Measurements from ENCODE around the gene NPTXR.

Gene NPTXR

DNA sequence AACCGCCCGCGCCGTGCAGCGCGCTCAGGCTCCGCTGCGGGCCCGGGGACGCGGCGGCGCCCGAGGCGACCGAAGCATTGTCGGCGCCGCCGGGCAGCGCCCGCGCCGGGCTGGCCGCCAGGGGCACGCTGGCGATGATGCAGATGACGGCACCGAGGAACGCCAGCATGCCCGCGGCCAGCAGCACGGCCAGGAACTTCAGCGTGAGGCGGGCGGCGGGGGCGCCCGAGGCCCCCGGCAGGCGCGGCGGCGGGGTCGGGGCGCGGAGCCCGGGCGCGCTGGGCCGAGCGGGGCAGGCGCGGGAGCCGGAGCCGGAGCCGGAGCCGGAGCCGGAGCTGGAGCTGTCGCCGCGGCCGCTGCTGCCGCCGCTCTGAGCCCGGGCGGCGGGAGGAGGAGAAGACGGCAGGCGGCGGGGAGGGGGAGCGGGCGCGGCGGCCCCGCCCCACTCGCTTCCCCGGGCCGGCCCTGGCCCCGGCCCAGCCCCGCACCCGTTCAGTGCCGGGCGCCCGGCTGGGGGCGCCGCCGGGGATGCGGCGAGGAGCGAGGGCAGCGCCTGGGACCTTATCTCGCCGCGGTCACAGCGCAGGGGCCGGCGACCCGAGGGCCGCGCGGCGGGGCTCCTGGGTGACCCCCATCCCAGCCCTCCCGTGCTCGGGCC, at the start of gene NPTXR:
NPTXR (minus strand) TSS at position 372 of the 658 bp plus-strand sequence.
- H3K4me3 ChIP-seq (ENCODE audit: low read length in 2 of 2), result peak within 1 kb of the TSS; percentile 69 to 75
- H3K27ac ChIP-seq (ENCODE audit: low read length), result peak within 1 kb of the TSS; percentile 69
- H3K27me3 ChIP-seq (ENCODE audit: control insufficient read depth in 1 of 2, insufficient read depth in 2 of 2, low read length in 2 of 2), result no peaks in the 10 kb centered on the region
- peaks cover 20% of the 10 kb centered on the region for H3K4me1 ChIP-seq (ENCODE audit: control insufficient read depth, insufficient read depth, low read length)
- H3K9me3 ChIP-seq (ENCODE audit: control insufficient read depth in 2 of 2, low read length in 2 of 2), result no peaks in the 10 kb centered on the region
- peaks cover 0 to 2% of the 10 kb centered on the region in 2 donors for H3K36me3 ChIP-seq (ENCODE audit: control insufficient read depth in 2 of 2, insufficient read depth in 2 of 2, low read length in 2 of 2)
- H3K9ac ChIP-seq (ENCODE audit: low read length in 2 of 2), result peak within 1 kb of the TSS; percentile 69 to 71

GRCh38 chr22:38891256-38891655, 47.4 kb upstream of the NPTXR start:
- no peaks in the 10 kb centered on the region for H3K36me3 ChIP-seq (ENCODE audit: control insufficient read depth in 2 of 2, insufficient read depth in 2 of 2, low read length in 2 of 2)
- no peaks in the 10 kb centered on the region for H3K27me3 ChIP-seq (ENCODE audit: control insufficient read depth in 1 of 2, insufficient read depth in 2 of 2, low read length in 2 of 2)
- no peaks in the 10 kb centered on the region for H3K4me1 ChIP-seq (ENCODE audit: control insufficient read depth, insufficient read depth, low read length)
- no peak overlapping the region for H3K4me3 ChIP-seq (ENCODE audit: low read length in 2 of 2)
- H3K9me3 ChIP-seq (ENCODE audit: control insufficient read depth in 2 of 2, low read length in 2 of 2), result no peaks in the 10 kb centered on the region
- no peak overlapping the region for H3K9ac ChIP-seq (ENCODE audit: low read length in 2 of 2)
- no peak overlapping the region for H3K27ac ChIP-seq (ENCODE audit: low read length)

DNA sequence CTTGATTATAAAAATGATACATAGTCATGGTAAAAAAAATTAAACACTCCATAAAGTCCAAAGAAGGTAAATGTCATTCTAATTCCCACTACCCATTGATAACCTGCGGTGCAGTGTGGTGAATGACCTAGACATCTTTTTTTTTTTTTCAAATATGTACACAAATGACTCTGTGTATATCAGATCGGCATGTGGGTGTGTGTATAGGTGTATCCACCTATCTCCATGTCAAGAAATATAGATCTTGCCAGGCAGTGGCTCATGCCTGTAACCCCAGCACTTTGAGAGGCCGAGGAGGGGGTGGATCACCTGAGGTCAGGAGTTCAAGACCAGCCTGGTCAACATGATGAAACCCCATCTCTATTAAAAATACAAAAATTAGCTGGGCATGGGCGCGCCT, 46.5 kb upstream of the NPTXR start:
- Histone ChIP-seq H3K9ac (ENCODE audit: low read length in 2 of 2) (no peak overlapping the region), H3K27ac (ENCODE audit: low read length) (no peak overlapping the region), H3K27me3 (ENCODE audit: control insufficient read depth in 1 of 2, insufficient read depth in 2 of 2, low read length in 2 of 2) (no peaks in the 10 kb centered on the region), H3K9me3 (ENCODE audit: control insufficient read depth in 2 of 2, low read length in 2 of 2) (no peaks in the 10 kb centered on the region), H3K4me1 (ENCODE audit: control insufficient read depth, insufficient read depth, low read length) (no peaks in the 10 kb centered on the region), H3K4me3 (ENCODE audit: low read length in 2 of 2) (no peak overlapping the region), H3K36me3 (ENCODE audit: control insufficient read depth in 2 of 2, insufficient read depth in 2 of 2, low read length in 2 of 2) (no peaks in the 10 kb centered on the region)

DNA sequence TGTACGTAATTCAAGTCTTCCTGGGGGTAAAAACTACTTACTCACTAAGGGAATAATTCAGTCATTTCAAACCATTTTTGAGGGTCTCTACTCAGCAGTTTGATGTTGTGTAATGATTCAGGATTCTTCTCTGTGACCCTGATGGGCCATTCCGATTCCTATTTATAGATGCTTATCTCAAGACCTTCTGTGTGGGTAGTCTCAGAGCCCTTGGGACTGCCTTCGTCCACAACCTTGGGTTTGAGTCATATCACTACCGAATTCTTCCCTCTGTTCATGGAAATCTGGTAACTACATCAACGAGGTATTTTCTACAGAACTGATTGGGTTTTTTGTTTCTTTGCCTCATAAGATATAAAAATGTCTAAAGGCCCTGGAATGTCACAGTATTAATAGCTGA, 42.5 kb upstream of the NPTXR start:
- no peak overlapping the region for H3K9ac ChIP-seq (ENCODE audit: low read length in 2 of 2)
- no peaks in the 10 kb centered on the region for H3K9me3 ChIP-seq (ENCODE audit: control insufficient read depth in 2 of 2, low read length in 2 of 2)
- H3K4me3 ChIP-seq (ENCODE audit: low read length in 2 of 2), result no peak overlapping the region
- no peak overlapping the region for H3K27ac ChIP-seq (ENCODE audit: low read length)
- no peaks in the 10 kb centered on the region for H3K27me3 ChIP-seq (ENCODE audit: control insufficient read depth in 1 of 2, insufficient read depth in 2 of 2, low read length in 2 of 2)
- H3K36me3 ChIP-seq (ENCODE audit: control insufficient read depth in 2 of 2, insufficient read depth in 2 of 2, low read length in 2 of 2), result no peaks in the 10 kb centered on the region
- peaks cover 24% of the 10 kb centered on the region for H3K4me1 ChIP-seq (ENCODE audit: control insufficient read depth, insufficient read depth, low read length)

- Histone ChIP-seq H3K9me3 (ENCODE audit: control insufficient read depth in 2 of 2, low read length in 2 of 2) (no peaks in the 10 kb centered on the region), H3K9ac (ENCODE audit: low read length in 2 of 2) (peak overlapping the region; percentile 47 to 81), H3K27me3 (ENCODE audit: control insufficient read depth in 1 of 2, insufficient read depth in 2 of 2, low read length in 2 of 2) (no peaks in the 10 kb centered on the region), H3K4me1 (ENCODE audit: control insufficient read depth, insufficient read depth, low read length) (peaks cover 34% of the 10 kb centered on the region), H3K36me3 (ENCODE audit: control insufficient read depth in 2 of 2, insufficient read depth in 2 of 2, low read length in 2 of 2) (no peaks in the 10 kb centered on the region), H3K4me3 (ENCODE audit: low read length in 2 of 2) (no peak overlapping the region), H3K27ac (ENCODE audit: low read length) (peak overlapping the region; percentile 99)
Observed at GRCh38 chr22:38882972-38883622, 39.3 kb upstream of the NPTXR start.

DNA sequence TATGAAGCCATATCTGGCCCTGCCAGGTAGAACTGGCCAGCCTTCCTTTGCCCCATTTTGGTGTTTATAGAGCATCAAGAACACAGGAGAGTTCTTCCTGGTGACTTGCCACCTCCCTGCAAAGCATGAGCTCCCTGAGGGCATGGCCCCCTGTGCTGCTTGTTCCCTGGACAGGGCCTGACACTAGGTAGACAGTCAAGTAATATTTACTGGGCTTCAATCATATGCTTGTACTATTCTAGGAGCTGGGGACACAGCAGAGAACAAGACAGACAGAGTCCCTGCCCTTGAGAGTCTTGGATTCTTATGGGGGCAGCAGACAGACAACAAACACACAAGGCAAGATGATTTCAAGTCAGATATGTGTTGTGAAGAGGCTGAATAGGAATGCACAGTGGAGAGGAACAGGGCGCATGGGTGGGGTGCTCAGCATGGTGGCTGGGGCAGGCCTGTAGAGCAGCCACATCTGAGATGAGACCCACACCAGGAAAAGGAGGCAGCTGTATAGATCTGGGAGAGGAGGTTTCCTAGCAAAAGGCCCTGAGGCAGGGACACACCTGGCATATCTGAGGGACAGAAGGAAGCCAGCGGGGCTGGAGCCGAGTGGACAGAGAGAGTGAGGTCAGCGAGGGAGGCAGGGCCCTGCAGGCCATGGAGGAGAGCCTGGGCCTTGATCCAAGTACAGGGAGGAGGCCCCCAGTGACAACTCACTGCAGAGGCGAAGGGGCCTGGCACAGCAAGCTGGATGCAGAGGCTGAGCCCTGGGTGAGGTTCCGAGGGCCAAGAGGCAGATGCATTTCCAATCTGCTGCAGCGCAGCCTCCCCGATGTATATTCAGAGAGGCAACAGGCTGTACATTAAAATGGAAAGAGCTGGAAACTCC, 38.4 kb upstream of the NPTXR start:
- Histone ChIP-seq H3K9me3 (ENCODE audit: control insufficient read depth in 2 of 2, low read length in 2 of 2) (no peaks in the 10 kb centered on the region), H3K9ac (ENCODE audit: low read length in 2 of 2) (peak overlapping the region; percentile 64 to 81), H3K36me3 (ENCODE audit: control insufficient read depth in 2 of 2, insufficient read depth in 2 of 2, low read length in 2 of 2) (no peaks in the 10 kb centered on the region), H3K27me3 (ENCODE audit: control insufficient read depth in 1 of 2, insufficient read depth in 2 of 2, low read length in 2 of 2) (no peaks in the 10 kb centered on the region), H3K27ac (ENCODE audit: low read length) (peak overlapping the region; percentile 99), H3K4me3 (ENCODE audit: low read length in 2 of 2) (peak overlapping the region; percentile 47 to 55), H3K4me1 (ENCODE audit: control insufficient read depth, insufficient read depth, low read length) (peaks cover 34% of the 10 kb centered on the region)

DNA sequence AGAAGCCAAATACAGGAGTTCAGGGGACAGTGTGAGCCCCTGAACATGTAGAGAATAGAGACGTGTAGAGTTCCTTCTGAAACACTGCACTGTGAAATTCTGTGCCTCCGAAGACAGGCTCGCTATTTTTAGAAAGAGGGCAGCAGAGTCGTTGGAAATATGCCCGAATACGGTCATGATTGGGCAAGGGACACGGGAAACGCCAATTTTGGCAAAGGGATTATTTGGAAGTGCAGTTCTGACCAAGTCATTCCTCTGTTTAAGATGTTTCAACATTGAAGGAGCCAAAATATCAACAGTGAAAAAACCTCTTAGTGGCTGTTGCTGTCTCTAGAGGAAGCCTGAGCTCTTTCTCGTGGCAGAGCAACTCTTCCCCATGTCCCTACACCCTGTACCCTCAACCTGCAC, 37.6 kb upstream of the NPTXR start:
- Histone ChIP-seq H3K36me3 (ENCODE audit: control insufficient read depth in 2 of 2, insufficient read depth in 2 of 2, low read length in 2 of 2) (no peaks in the 10 kb centered on the region), H3K9me3 (ENCODE audit: control insufficient read depth in 2 of 2, low read length in 2 of 2) (no peaks in the 10 kb centered on the region), H3K4me1 (ENCODE audit: control insufficient read depth, insufficient read depth, low read length) (peaks cover 34% of the 10 kb centered on the region), H3K27ac (ENCODE audit: low read length) (peak overlapping the region; percentile 99), H3K4me3 (ENCODE audit: low read length in 2 of 2) (peak overlapping the region; percentile 47 to 61), H3K9ac (ENCODE audit: low read length in 2 of 2) (peak overlapping the region; percentile 81 to 87), H3K27me3 (ENCODE audit: control insufficient read depth in 1 of 2, insufficient read depth in 2 of 2, low read length in 2 of 2) (no peaks in the 10 kb centered on the region)

DNA sequence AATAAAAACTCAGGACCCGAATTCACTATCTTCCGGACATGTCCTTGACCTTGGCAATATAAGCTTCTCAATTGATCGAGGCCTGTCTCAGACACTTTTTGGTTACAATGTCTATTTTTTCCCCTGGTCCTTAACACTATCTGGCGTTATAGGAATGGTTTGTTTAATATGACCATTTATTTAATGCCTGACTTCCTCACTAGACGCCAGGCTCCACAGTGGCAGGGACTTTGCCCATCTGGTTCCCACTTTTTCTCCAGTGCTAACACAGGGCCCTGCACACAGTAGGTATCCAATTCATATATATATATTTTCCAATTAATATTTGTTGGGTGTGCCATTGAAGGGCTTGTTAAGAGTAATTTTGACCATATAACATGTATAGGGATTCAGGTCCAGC, 36.1 kb upstream of the NPTXR start:
- Histone ChIP-seq H3K27me3 (ENCODE audit: control insufficient read depth in 1 of 2, insufficient read depth in 2 of 2, low read length in 2 of 2) (no peaks in the 10 kb centered on the region), H3K4me3 (ENCODE audit: low read length in 2 of 2) (no peak overlapping the region), H3K9me3 (ENCODE audit: control insufficient read depth in 2 of 2, low read length in 2 of 2) (no peaks in the 10 kb centered on the region), H3K9ac (ENCODE audit: low read length in 2 of 2) (no peak overlapping the region), H3K4me1 (ENCODE audit: control insufficient read depth, insufficient read depth, low read length) (peaks cover 34% of the 10 kb centered on the region), H3K27ac (ENCODE audit: low read length) (peak overlapping the region; percentile 99), H3K36me3 (ENCODE audit: control insufficient read depth in 2 of 2, insufficient read depth in 2 of 2, low read length in 2 of 2) (no peaks in the 10 kb centered on the region)

DNA sequence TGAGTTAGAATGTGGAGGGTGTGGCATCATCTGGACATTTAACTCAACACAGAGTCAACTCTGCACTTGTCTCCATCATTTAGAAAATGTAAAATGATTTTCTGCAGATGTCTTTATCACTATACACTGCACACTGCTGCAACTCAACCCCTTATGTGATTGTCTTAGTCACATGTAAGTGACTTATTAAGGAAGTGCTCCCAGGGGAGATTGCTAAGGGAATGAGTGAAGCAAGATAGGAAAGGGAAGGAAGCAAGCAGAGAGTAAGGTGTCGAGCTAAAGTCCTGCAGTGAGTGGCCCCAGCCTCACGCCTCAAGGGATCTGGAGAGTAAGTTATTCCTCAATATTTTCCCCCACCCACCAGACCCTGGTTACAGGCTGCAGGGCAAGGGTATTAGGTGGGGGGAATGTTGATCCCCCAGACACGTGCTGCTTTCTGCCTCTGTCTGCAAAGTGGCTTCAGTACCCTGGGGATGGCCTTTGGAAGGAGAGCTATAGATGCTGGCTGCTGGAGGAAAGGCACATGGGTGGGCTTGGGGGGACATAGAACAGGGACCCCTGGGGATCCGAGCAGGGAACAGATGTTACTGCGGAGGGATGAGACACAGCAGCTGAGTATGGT, 35.4 kb upstream of the NPTXR start:
- H3K27me3 ChIP-seq (ENCODE audit: control insufficient read depth in 1 of 2, insufficient read depth in 2 of 2, low read length in 2 of 2), result no peaks in the 10 kb centered on the region
- no peaks in the 10 kb centered on the region for H3K9me3 ChIP-seq (ENCODE audit: control insufficient read depth in 2 of 2, low read length in 2 of 2)
- no peak overlapping the region for H3K4me3 ChIP-seq (ENCODE audit: low read length in 2 of 2)
- H3K9ac ChIP-seq (ENCODE audit: low read length in 2 of 2), result no peak overlapping the region
- peaks cover 34% of the 10 kb centered on the region for H3K4me1 ChIP-seq (ENCODE audit: control insufficient read depth, insufficient read depth, low read length)
- no peaks in the 10 kb centered on the region for H3K36me3 ChIP-seq (ENCODE audit: control insufficient read depth in 2 of 2, insufficient read depth in 2 of 2, low read length in 2 of 2)
- H3K27ac ChIP-seq (ENCODE audit: low read length), result peak overlapping the region; percentile 99

GRCh38 chr22:38878001-38878400, 34.2 kb upstream of the NPTXR start:
- Histone ChIP-seq H3K4me3 (ENCODE audit: low read length in 2 of 2) (no peak overlapping the region), H3K9ac (ENCODE audit: low read length in 2 of 2) (no peak overlapping the region), H3K9me3 (ENCODE audit: control insufficient read depth in 2 of 2, low read length in 2 of 2) (no peaks in the 10 kb centered on the region), H3K36me3 (ENCODE audit: control insufficient read depth in 2 of 2, insufficient read depth in 2 of 2, low read length in 2 of 2) (no peaks in the 10 kb centered on the region), H3K27ac (ENCODE audit: low read length) (no peak overlapping the region), H3K4me1 (ENCODE audit: control insufficient read depth, insufficient read depth, low read length) (peaks cover 38% of the 10 kb centered on the region), H3K27me3 (ENCODE audit: control insufficient read depth in 1 of 2, insufficient read depth in 2 of 2, low read length in 2 of 2) (no peaks in the 10 kb centered on the region)
